HepG2 (cell line): ENCODE measurements around the gene HTN3. TPM values are rescaled to one million over a fixed set of nuclear protein-coding genes. Genes with fewer than 3 reads are reported as not detected.
"Not testable (repeated sequence)": the region's sequence is repeated elsewhere in the genome, so short reads cannot be mapped to it uniquely, and the experiment has no call there.

Source experiments
- ATAC-seq: fragments of 200-7000 bp; cut with Tn5 transposase; 3 replicates; pipeline ENCODE4 v1.9.1; 2020; ENCODE audit warnings: mild to moderate bottlenecking, moderate library complexity
- BruUV-seq: library from RNA; stranded (reverse); fragments of 400-500 nt; replicated peaks from 2 replicates; lab custom pipeline; 2021; lab: Mats Ljungman, UMichigan
- CTCF ChIA-PET: fragments of 300-600 bp; formaldehyde crosslinking; extraction: SDS; loops from one replicate; lab custom pipeline; 2021; ENCODE audit warnings: low total read pairs, inconsistent platforms, low intra/inter-chr PET ratio; lab: Yijun Ruan, JAX
- POLR2A ChIA-PET: fragments of 350-600 bp; sonication (Branson Sonifier 250); formaldehyde crosslinking; loops from one replicate; lab custom pipeline; 2020; ENCODE audit warnings: antibody characterized with exemption, inconsistent platforms; lab: Yijun Ruan, JAX
- DNase-seq: peaks from one replicate; pipeline ENCODE4 v3.0.0-alpha.2; 2015; ENCODE audit warnings: low spot score
- FAIRE-seq: peaks from 3 replicates; lab custom pipeline; 2011; peaks lifted over from hg19 to GRCh38; lab: Jason Lieb, UNC
- H2AFZ ChIP-seq: one replicate; pipeline ENCODE4 v1.6.1; 2011; ENCODE audit warnings: low read length, inconsistent platforms
- H3K27ac ChIP-seq: fragments of 300-600 bp; 3 replicates; pipeline ENCODE4 v1.8.0; 2011; ENCODE audit warnings: mixed run types, mild to moderate bottlenecking, mixed read lengths, low read length, inconsistent platforms; ENCODE audit not compliant: insufficient read depth; ENCODE audit errors: extremely low read length
- H3K27me3 ChIP-seq, 2 experiments: fragments of 200-600 bp in 1 of 2; 2 replicates in 1 of 2; 3 replicates in 1 of 2; pipeline versions ENCODE4 v1.6.0 to v1.8.0; 2011; ENCODE audit warnings: low read length in 2 of 2, mild to moderate bottlenecking in 2 of 2, moderate library complexity in 2 of 2, inconsistent platforms in 1 of 2; ENCODE audit not compliant: insufficient read depth in 2 of 2, control insufficient read depth in 1 of 2
- H3K36me3 ChIP-seq, 2 experiments: fragments of 200-600 bp in 1 of 2; replicated peaks in 1 of 2; 2 replicates in 1 of 2; 3 replicates in 1 of 2; pipeline versions ENCODE4 v1.5.1 to v1.8.0; 2011; ENCODE audit warnings: low read length in 2 of 2, inconsistent platforms in 1 of 2; ENCODE audit not compliant: insufficient read depth in 2 of 2, control insufficient read depth in 1 of 2
- H3K4me1 ChIP-seq: 2 replicates; pipeline ENCODE4 v1.5.1; 2012; ENCODE audit warnings: low read length, inconsistent platforms; ENCODE audit not compliant: insufficient read depth
- H3K4me2 ChIP-seq: 2 replicates; pipeline ENCODE4 v1.6.0; 2011; ENCODE audit warnings: low read depth, low read length, inconsistent platforms
- H3K4me3 ChIP-seq, 3 experiments: fragments of 200-600 bp in 1 of 3; sonication (generic), shearing (Covaris generic) in 1 of 3; replicated peaks in 1 of 3; 2 replicates each; pipeline ENCODE4 v1.5.1; 2011 to 2016; ENCODE audit warnings: low read length in 3 of 3, inconsistent platforms in 2 of 3, low read depth in 2 of 3, mild to moderate bottlenecking in 2 of 3, control low read depth in 1 of 3, mixed read lengths in 1 of 3; ENCODE audit not compliant: insufficient read depth in 1 of 3
- H3K79me2 ChIP-seq: one replicate; pipeline ENCODE4 v1.6.1; 2011; ENCODE audit warnings: low read length, inconsistent platforms; ENCODE audit not compliant: insufficient read depth
- H3K9ac ChIP-seq: 2 replicates; pipeline ENCODE4 v1.6.0; 2011; ENCODE audit warnings: mild to moderate bottlenecking, low read depth, low read length, inconsistent platforms; ENCODE audit not compliant: insufficient read depth
- H3K9me3 ChIP-seq: 2 replicates; pipeline ENCODE4 v1.5.1; 2012; ENCODE audit warnings: mild to moderate bottlenecking, low read length
- H4K20me1 ChIP-seq: 2 replicates; pipeline ENCODE4 v1.6.0; 2011; ENCODE audit warnings: inconsistent platforms, mild to moderate bottlenecking, low read length, moderate library complexity; ENCODE audit not compliant: insufficient read depth
- MBNL3 ChIP-seq: fragments of 250-450 bp; sonication (Bioruptor Pico); conservative IDR thresholded peaks from 2 replicates; pipeline ENCODE4 v1.8.0; 2022; ENCODE audit warnings: mild to moderate bottlenecking, inconsistent platforms
- THAP8 ChIP-seq: sonication (generic); formaldehyde crosslinking; IDR thresholded peaks from 2 replicates; pipeline ENCODE4 v1.5.1; 2020; ENCODE audit warnings: missing genetic modification reagents, mild to moderate bottlenecking, borderline replicate concordance
- WGBS: methylation state at CpG from one replicate; pipeline ENCODE4 v1.1.6; 2017; ENCODE audit warnings: low lambda C conversion rate; 5-methylcytosine and 5-hydroxymethylcytosine counted together
- in situ Hi-C: cut with HindIII; loops from 2 replicates; pipeline ENCODE4 v1.10.0; 2017; ENCODE audit warnings: low pct_unique_long_range_greater_than_20kb; ENCODE audit not compliant: extremely low pct_ligation_motif_present
- intact Hi-C: fragments of 100-400 bp; cut with micrococcal nuclease; formaldehyde crosslinking; loops from one replicate; pipeline ENCODE4 v1.10.0; 2022; ENCODE audit not compliant: unreplicated experiment
- polyA plus RNA-seq, 8 experiments: library from polyadenylated mRNA; depleted of rRNA in 3 of 8; stranded (reverse) in 7 of 8; unstranded in 1 of 8; fragments of >200 nt; fragmentation: Illumina TruSeq in 4 of 8; extraction: Trizol in 4 of 8; gene quantifications; 2 replicates each; pipeline versions ENCODE4 v1.2.1 to v1.2.3, GENCODE V29; 2011 to 2016; ENCODE audit warnings: low read depth in 4 of 8, missing spikeins in 1 of 8, mixed read lengths in 1 of 8; ENCODE audit not compliant: insufficient read depth in 1 of 8
- total RNA-seq, 5 experiments: library from RNA; depleted of rRNA; stranded (reverse); fragments of >200 nt; fragmentation: Illumina TruSeq; extraction: Trizol; gene quantifications; 2 replicates each; pipeline ENCODE4 v1.2.3, GENCODE V29; 2016; ENCODE audit warnings: low read depth in 1 of 5

The HTN3 gene
- total and polyA plus RNA-seq, 2 of the 13 experiments (the other 11 are each of a cell fraction or from before 2014, with no cell fraction given): not detected

GRCh38 chr4:70027011-70027410 lies 1.2 kb upstream of the HTN3 start (continued):
- TF ChIP-seq MBNL3 (CRISPR knock-in tag) (no peak), THAP8 (CRISPR knock-in tag) (no peak)

- CTCF ChIA-PET, H3K4me2 ChIP-seq, POLR2A ChIA-PET, H4K20me1 ChIP-seq, H3K79me2 ChIP-seq, H3K27ac ChIP-seq, DNase-seq, H2AFZ ChIP-seq, H3K4me3 ChIP-seq, ATAC-seq, H3K4me1 ChIP-seq, BruUV-seq, H3K9me3 ChIP-seq, H3K27me3 ChIP-seq, FAIRE-seq, H3K36me3 ChIP-seq, intact Hi-C loops, in situ Hi-C loops, H3K9ac ChIP-seq: not testable (repeated sequence)
- WGBS: 46% methylated on average over 1 of the region's 18 CpGs
These were observed 9.3 kb downstream of the HTN3 start for GRCh38 chr4:70037559-70037958.

GRCh38 chr4:70039928-70040327 lies 11.7 kb downstream of the HTN3 start:
- in situ Hi-C loops, CTCF ChIA-PET, DNase-seq, BruUV-seq, intact Hi-C loops, H3K4me2 ChIP-seq, H2AFZ ChIP-seq, H4K20me1 ChIP-seq, H3K4me1 ChIP-seq, FAIRE-seq, H3K36me3 ChIP-seq, H3K27ac ChIP-seq, ATAC-seq, H3K4me3 ChIP-seq, POLR2A ChIA-PET, H3K79me2 ChIP-seq, H3K9me3 ChIP-seq, H3K27me3 ChIP-seq, H3K9ac ChIP-seq: not testable (repeated sequence)
